HEK293 (cell line): Measurements from ENCODE around the gene ELAPOR1.

Experiments
- CTCF ChIP-seq: fragments of 450-650 bp; formaldehyde crosslinking; IDR thresholded peaks from 2 replicates; pipeline ENCODE4 v1.5.1; 2016; ENCODE audit warnings: missing biosample characterization, missing genetic modification characterization
- HOXA7 ChIP-seq: sonication (generic); formaldehyde crosslinking; IDR thresholded peaks from 2 replicates; pipeline ENCODE4 v1.8.1; 2022; ENCODE audit warnings: missing genetic modification reagents, borderline replicate concordance
- PRDM10 ChIP-seq: fragments of 450-650 bp; formaldehyde crosslinking; IDR thresholded peaks from 2 replicates; pipeline ENCODE4 v1.5.1; 2016; ENCODE audit warnings: missing biosample characterization, missing genetic modification characterization
- SP7 ChIP-seq: fragments of 450-650 bp; formaldehyde crosslinking; IDR thresholded peaks from 2 replicates; pipeline ENCODE4 v1.5.1; 2016; ENCODE audit warnings: missing biosample characterization, missing genetic modification characterization
- YY1 ChIP-seq: fragments of 450-650 bp; formaldehyde crosslinking; IDR thresholded peaks from 2 replicates; pipeline ENCODE4 v1.5.1; 2018; ENCODE audit warnings: missing biosample characterization, missing genetic modification characterization
- ZNF114 ChIP-seq: fragments of 450-650 bp; formaldehyde crosslinking; IDR thresholded peaks from 2 replicates; pipeline ENCODE4 v1.5.0; 2017; ENCODE audit warnings: missing biosample characterization, missing genetic modification characterization
- ZNF324 ChIP-seq: fragments of 450-650 bp; formaldehyde crosslinking; IDR thresholded peaks from 2 replicates; pipeline ENCODE4 v1.5.1; 2016; ENCODE audit warnings: missing biosample characterization, missing genetic modification characterization
- ZNF433 ChIP-seq: fragments of 450-650 bp; formaldehyde crosslinking; IDR thresholded peaks from 2 replicates; pipeline ENCODE4 v1.5.1; 2016; ENCODE audit warnings: missing biosample characterization, missing genetic modification characterization, low read depth
- ZNF621 ChIP-seq: fragments of 450-650 bp; formaldehyde crosslinking; IDR thresholded peaks from 2 replicates; pipeline ENCODE4 v1.5.1; 2017; ENCODE audit warnings: missing biosample characterization, missing genetic modification characterization
- ZNF664 ChIP-seq: fragments of 450-650 bp; formaldehyde crosslinking; IDR thresholded peaks from 2 replicates; pipeline ENCODE4 v1.5.1; 2016; ENCODE audit warnings: missing biosample characterization, missing genetic modification characterization
- ZNF785 ChIP-seq: fragments of 450-650 bp; formaldehyde crosslinking; IDR thresholded peaks from 2 replicates; pipeline ENCODE4 v1.5.1; 2016; ENCODE audit warnings: missing biosample characterization, missing genetic modification characterization

- TF ChIP-seq CTCF (tag by site-specific recombination) (no peak), PRDM10 (tag by site-specific recombination) (no peak), ZNF433 (tag by site-specific recombination) (no peak), ZNF621 (no peak), ZNF664 (tag by site-specific recombination) (no peak), HOXA7 (no peak), SP7 (tag by site-specific recombination) (no peak), ZNF114 (no peak), ZNF324 (tag by site-specific recombination) (no peak), YY1 (tag by site-specific recombination) (no peak), ZNF785 (tag by site-specific recombination) (no peak)
These were observed 38.3 kb downstream of the ELAPOR1 start for GRCh38 chr1:109152196-109152595.
